ENCODE results near the gene TMEM14A.
"Not testable (repeated sequence)": the region's sequence is repeated elsewhere in the genome, so short reads cannot be mapped to it uniquely, and the experiment has no call there.

DNA sequence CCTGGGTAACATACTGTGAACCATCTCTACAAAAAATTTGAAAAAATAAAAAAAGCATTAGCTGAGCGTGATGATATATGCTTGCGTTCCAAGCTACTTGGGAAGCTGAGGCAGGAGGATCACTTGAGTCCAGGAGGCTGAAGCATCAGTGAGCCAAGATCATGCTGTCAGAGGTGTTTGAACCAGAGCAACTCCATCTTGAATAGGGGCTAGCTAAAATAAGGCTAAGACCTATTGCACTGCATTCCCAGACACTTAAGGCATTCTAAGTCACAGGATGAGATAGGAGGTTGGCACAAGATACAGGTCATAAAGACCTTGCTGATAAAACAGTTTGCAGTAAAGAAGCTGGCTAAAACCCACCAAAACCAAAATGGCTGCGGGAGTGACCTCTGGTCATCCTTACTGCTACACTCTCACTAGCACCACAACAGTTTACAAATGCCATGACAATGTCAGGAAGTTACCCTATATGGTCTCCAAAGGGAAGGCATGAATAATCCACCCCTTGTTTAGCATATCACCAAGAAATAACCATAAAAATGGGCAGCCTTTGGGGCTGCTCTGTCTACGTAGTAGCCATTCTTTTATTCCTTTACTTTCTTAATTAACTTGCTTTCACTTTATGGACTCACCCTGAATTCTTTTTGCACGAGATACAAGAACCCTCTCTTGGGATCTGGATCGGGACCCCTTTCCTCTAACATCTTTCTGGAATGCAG lies 34.0 kb downstream of the TMEM14A start:
- TF ChIP-seq, protein P1, sequence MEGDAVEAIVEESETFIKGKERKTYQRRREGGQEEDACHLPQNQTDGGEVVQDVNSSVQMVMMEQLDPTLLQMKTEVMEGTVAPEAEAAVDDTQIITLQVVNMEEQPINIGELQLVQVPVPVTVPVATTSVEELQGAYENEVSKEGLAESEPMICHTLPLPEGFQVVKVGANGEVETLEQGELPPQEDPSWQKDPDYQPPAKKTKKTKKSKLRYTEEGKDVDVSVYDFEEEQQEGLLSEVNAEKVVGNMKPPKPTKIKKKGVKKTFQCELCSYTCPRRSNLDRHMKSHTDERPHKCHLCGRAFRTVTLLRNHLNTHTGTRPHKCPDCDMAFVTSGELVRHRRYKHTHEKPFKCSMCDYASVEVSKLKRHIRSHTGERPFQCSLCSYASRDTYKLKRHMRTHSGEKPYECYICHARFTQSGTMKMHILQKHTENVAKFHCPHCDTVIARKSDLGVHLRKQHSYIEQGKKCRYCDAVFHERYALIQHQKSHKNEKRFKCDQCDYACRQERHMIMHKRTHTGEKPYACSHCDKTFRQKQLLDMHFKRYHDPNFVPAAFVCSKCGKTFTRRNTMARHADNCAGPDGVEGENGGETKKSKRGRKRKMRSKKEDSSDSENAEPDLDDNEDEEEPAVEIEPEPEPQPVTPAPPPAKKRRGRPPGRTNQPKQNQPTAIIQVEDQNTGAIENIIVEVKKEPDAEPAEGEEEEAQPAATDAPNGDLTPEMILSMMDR (IDR thresholded peaks at IDR 0.05; ENCODE audit: insufficient read depth, low read length) = not testable (repeated sequence)
- not testable (repeated sequence) for TF ChIP-seq POLR2AphosphoS5, GABPA (IDR thresholded peaks at IDR 0.05; ENCODE audit: low read depth)
- TF ChIP-seq, protein P2, sequence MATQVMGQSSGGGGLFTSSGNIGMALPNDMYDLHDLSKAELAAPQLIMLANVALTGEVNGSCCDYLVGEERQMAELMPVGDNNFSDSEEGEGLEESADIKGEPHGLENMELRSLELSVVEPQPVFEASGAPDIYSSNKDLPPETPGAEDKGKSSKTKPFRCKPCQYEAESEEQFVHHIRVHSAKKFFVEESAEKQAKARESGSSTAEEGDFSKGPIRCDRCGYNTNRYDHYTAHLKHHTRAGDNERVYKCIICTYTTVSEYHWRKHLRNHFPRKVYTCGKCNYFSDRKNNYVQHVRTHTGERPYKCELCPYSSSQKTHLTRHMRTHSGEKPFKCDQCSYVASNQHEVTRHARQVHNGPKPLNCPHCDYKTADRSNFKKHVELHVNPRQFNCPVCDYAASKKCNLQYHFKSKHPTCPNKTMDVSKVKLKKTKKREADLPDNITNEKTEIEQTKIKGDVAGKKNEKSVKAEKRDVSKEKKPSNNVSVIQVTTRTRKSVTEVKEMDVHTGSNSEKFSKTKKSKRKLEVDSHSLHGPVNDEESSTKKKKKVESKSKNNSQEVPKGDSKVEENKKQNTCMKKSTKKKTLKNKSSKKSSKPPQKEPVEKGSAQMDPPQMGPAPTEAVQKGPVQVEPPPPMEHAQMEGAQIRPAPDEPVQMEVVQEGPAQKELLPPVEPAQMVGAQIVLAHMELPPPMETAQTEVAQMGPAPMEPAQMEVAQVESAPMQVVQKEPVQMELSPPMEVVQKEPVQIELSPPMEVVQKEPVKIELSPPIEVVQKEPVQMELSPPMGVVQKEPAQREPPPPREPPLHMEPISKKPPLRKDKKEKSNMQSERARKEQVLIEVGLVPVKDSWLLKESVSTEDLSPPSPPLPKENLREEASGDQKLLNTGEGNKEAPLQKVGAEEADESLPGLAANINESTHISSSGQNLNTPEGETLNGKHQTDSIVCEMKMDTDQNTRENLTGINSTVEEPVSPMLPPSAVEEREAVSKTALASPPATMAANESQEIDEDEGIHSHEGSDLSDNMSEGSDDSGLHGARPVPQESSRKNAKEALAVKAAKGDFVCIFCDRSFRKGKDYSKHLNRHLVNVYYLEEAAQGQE (IDR thresholded peaks at IDR 0.05; ENCODE audit: insufficient replicate concordance, low read depth) = not testable (repeated sequence)

Measured in HL-60 (cell line).